Germinal center (tissue), 1 donor: ENCODE measurements around the gene LENG9.
"Not testable (repeated sequence)": the region's sequence is repeated elsewhere in the genome, so short reads cannot be mapped to it uniquely, and the experiment has no call there.

Experiments used
- DNase-seq: peaks from one replicate; pipeline ENCODE4 v3.0.0; 2012; ENCODE audit warnings: mixed read lengths, low spot score

LENG9 gene

GRCh38 chr19:54478677-54479266, 15.2 kb upstream of the LENG9 start:
- peak; percentile 44 for DNase-seq

- no peak for DNase-seq
These were observed 14.1 kb upstream of the LENG9 start for GRCh38 chr19:54477650-54478049.

DNA sequence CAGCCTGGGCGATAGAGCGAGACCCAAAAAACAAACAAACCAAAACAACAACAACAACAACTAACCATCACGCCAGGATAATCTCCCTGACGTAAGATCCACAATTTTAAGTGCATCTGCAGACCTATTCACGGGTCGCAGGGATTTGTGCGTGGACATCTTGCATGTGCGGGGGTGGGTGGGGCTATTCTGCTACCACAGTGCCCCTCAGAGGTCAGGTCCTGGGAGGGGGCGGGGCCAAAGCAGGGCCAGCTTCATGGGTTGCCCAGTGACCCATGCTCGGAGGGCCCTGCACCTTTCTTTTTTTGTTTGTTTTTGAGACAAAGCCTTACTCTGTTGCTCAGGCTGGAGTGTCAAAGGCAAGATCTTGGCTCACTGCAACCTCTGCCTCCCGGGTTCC, 12.1 kb upstream of the LENG9 start:
- no peak for DNase-seq

DNA sequence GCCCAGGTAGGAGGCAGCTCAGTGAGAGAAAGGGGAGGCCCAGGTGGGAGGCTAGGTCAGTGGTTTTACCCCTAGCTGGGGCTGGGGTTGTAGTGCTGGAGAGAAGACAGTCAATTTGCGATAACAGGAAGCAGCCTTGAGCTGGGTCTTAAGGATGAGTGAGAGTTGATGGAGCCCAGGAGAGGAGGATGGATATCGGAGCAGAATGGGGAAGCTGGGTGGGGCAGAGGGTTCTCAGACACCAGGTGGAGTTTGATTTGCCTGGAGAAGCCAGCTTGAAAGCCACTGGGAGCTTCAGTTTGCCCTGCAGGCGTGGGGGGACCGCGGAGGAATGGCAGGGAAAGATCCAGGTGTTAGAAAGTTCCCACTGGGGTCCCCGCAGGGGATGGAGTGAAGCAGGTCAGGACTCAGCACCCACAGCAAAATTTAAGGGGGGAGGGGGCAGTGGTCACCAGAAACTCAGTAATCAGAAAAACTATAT, 10.4 kb upstream of the LENG9 start:
- DNase-seq, result no peak

DNA sequence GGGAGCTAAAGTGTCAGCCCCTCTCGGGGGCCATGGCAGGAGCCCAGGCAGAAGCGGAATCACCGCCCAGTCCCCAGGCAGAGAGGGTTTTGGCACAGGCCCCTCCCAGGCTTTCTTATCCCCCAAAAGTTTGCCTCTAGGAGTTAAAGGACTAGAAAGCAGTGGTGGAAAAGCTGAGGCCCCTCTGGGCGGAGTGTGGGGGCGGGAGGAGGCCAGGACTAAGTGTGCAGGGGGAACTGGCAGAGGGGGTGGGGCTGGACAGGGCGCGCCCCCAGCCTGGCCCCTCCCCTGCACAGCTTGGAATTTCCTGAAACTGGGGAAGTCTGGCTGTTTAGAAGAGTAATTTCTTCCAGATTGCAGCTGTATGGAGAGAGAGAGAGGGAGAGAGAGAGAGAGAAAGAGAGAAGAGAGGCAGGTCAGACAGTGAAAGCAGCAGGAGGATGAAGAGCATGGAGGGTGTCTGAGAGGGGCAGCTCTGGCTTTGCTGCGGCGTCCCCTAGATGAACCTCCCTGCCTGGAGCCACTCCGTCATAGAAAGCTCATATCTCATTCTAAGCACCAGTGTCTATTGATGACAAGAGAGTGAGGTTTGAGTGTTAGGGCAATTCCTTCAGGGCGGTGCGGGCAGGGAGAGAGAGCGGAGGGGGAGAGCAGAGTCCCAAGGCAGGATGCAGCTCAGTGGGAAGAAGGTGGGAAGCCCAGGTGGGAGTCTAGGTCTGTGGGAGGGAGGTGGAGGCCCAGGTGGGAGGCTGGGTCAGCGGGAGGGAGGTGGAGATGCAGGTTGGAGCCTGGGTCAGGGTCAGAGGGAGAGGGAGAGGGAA, 9.7 kb upstream of the LENG9 start, which contains the start of gene CDC42EP5:
TSS of gene CDC42EP5 (minus strand) at position 226 of the 821 bp plus-strand sequence. CDS start 7,749 bp downstream, outside the sequence.
- DNase-seq, result no peak

DNA sequence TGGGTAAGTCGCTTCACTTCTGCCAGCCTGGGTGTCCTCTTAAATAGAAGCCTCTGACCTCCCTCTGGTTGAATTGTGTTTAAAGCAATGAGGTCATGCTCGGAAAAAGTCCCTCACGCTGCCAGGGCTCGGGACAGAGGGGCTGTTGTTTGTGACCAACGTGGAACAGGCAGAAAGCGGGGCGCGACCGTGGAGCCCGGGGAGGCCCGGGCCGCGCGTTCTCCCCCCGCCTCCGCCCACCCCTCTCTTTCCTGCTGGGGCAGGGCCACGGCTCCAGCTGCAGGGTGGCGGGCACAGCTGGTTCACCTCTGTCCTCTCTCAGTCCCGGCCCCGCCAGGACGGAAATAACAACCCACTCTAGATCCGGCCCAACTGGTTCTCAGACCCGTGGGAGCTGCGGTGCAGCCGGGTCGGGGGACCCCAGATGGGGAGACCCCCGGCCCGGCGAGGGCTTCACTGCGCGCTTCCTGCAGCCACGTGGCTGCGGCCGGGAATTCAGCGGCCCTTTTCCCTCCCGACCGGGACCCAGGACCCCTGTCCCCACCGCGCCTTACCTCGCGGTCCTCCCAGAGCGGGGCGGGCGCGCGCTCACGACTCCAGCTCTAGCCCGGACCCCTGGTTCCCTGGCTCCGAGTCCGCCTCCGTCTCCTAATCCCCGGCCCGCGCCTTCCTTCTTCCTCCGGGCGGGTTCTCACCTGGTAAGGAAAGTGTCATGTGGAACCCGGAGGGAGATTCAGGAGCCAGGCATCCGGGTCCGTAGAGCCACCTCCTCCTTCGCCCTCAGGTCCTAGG, 7.6 kb upstream of the LENG9 start:
- no peak for DNase-seq

DNA sequence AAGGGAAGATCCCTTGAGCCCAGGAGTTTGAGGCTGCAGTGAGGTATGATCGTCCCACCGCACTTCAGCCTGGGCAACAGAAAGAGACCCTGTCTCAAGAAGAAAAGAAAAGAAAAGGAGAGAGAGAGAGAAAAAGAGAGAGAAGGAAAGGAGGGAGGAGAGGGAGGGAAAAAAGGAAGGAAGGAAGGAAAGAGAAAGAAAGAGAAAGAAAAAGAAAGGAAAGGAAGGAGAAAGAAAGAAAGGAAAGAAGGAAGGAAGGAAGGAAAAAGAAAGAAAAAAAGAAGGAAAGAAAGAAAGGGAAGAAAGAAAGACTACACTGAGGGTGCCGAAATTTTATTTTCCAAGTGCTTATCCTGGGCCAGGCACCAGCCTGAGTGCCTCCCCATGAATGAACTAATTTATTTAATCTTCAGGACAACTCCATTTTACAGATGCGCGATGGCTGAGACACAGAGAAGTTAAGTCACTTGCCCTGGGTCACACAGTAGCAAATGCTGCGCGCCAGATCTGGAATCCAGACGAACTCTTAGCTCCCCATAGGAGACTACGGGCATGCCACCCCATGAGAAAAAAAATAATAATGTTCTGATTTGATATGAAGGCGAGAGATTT, 6.8 kb upstream of the LENG9 start:
- DNase-seq, result no peak

GRCh38 chr19:54469496-54469934, 5.9 kb upstream of the LENG9 start:
- DNase-seq, result no peak

DNA sequence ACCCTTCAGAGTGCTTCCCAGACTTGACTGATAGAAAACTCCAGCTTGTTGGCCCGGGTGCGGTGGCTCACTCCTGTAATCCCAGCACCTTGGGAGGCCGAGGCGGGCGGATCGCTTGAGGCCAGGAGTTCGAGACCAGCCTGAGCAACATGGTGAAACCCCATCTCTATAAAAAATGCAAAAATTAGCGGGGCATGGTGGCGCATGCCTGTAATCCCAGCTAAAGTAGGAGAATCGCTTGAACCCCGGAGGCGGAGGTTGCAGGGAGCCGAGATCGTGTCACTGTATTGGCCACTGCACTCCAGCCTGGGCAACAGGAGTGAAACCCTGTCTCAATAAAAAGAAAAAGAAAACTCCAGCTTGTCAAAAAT, 2.5 kb upstream of the LENG9 start:
- not testable (repeated sequence) for DNase-seq

DNA sequence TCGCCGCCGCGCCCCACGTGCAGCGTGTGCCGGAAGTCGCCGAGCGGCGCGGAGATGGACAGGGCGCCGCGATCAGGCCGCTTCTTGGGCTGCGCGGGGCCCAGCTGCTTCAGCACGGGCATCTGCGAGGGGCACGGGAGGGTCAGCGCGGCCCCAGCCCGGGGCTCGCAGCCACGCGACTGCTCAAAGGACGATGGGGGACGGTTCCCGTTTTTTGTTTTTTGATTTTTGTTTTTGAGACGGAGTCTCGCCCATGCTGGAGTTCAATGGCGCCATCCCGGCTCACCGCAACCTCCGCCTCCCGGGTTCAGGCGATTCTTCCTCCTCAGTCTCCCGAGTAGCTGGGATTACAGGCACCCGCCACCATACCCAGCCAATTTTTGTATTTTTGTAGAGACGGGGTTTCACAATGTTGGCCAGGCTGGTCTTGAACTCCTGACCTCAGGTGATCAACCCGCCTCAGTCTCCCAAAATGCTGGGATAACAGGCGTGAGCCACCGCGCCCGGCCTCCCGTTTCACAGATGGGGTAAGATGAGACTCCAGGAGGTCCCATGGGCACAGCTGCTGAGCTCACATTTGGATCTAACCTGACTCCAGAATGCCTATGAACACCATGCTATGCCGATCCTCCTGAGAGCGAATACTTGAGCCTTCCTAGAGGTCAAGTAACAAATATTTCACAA, 2.0 kb upstream of the LENG9 start:
- DNase-seq, result no peak

DNA sequence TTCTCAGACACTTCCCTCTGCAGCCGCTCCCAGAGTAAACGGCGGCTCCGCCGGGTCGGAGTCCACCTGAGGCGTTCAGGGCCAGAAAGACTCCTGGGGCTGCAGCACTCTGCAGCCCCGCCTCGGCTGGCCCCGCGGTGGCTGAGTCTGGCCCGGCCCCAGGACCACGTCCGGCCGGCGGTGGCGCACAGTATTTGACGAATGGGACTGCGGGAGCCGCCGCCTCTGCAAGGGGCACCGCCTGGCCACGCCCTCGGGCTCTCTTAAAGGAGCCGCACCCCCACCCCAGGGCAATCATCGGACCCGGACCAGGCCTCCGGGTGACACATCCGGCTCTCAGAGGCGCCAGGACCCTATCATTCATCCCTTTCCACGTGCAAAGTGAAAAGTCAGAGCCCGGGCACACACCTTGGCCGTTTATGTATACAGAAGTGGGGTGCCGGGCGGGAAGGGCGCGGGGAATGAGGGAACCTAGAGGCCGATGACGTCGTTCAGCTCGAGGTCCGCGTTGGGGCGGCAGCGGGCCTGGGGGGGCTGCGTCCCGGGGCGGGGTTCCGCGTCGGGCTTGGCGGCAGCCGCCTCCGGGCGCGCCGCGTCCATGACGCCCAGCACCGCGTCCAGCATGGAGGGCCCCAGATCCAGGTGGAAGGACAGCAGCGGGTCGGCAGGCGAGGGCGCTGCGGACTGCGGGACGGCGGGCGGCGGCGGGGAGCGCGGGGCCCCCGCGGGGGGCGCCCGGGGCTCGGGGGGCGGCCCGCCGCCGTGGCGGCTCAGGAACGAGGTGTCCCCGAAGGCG, 1.2 kb upstream of the LENG9 start:
- peak; percentile 82 for DNase-seq

GRCh38 chr19:54464044-54464629, 559 bp upstream of the LENG9 start:
- peak; percentile 79 for DNase-seq

DNA sequence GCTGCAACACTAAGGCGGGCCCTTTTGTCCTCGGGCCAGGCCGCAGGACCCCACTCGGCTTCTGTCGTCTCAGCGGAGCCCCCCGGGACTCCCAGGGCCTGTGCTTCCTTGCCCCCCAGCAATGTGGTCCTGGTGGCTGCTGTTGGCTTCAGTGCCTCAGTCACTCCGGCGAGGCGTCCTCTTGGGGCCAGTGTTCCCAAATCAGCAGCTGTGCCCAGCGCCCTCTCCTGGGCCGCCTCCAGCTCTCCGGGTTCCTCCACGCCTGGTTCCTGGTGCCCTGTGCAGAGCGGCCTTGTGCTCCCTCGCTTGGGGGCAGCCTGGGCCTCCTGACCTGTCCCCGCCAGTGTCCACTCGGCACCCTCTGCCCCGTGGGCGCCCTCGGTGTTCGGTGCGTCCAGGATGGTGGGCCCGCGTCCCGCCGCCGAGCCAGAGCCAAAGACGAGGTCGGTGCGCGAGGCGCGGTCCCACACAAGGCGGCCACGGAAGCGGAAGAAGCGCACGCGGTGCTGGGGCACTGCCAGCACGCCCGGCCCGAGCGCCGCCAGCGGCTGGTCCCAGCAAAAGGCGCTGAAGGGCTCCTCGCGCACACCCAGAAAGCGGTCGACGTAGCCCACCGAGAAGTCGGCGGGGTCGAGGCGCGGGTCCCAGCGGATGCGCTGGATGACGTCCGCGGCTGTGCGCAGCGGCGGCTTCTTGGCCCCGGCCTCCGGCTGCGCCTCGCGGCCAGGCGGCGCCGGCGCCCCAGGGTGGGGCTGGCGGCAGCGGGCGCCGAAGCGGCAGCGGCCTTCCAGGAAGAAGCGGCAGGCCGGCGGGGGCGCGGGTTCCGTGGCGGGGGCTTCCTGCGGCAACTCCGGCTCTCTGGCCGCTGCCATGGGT, 685 bp downstream of the LENG9 start:
- peak; percentile 53 for DNase-seq

- no peak for DNase-seq
These were observed 1.4 kb downstream of the LENG9 start for GRCh38 chr19:54462047-54462654.

GRCh38 chr19:54461613-54462012, 2.0 kb downstream of the LENG9 start:
- no peak for DNase-seq

- DNase-seq, result no peak
These were observed 2.4 kb downstream of the LENG9 start for GRCh38 chr19:54461210-54461609.

DNA sequence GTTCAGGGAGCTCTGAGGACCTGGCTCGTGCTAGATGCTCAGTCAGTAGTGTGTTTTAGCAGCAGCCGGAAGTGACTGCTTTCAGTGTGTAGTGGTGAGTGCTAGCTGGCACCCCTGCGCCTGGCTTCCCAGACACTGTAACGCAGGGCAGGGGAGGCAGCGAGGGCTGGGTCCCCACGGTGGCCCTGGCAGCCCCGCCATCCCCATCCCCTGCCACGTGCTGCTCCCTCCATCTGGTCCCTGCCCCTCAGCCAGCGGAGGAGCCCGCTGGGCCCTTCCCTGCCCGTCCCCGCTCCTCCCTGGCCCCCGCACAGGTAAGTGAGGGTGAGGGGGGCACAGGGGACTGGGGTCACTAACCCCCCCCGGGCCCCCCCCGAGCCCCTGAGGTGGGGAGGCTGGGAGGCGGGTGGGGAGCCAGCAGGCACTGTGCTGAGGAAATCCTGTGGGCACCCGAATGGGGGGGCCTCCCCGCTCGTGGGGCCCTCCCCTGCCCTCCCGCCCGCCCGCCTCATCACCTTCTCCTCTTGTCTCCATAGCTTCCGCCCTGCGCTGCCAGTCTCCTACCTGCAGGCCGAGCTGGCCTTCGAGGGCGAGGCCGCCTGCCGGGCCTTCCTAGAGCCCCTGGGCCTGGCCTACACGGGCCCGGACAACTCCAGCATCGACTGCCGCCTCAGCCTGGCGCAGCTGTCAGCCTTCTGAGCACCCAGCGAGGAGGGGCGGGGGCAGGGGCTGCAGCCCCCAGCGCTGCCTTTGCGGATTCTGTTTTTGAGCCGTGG, 3.2 kb downstream of the LENG9 start:
- no peak for DNase-seq
